ENCODE data around the gene MYBPC2.

- TF ChIP-seq CTCF (IDR thresholded peaks at IDR 0.05): no peak
- no peak for TF ChIP-seq POLR2A (IDR thresholded peaks at IDR 0.05)
These were observed 43.1 kb downstream of the MYBPC2 start for GRCh38 chr19:50475736-50476223.

Measured in vagina (tissue), 2 donors.